Lung (tissue), 12 donors: ENCODE measurements around the gene AP2A2. TPM values are rescaled to one million over a fixed set of nuclear protein-coding genes. Genes with fewer than 3 reads are reported as not detected.
A peak's percentile ranks its signal among the peaks of the same experiment; 100 is the strongest.

Experiments used
- ATAC-seq: fragments of 200-7000 bp; cut with Tn5 transposase; one replicate; pipeline ENCODE4 v1.9.1; 2020; ENCODE audit warnings: moderate number of reproducible peaks; ENCODE audit not compliant: insufficient read depth, low FRiP score
- DNase-seq, 3 donors: peaks; one replicate each; pipeline ENCODE4 v3.0.0-alpha.2; 2013 to 2017
- H3K27ac ChIP-seq, 2 donors: one replicate each; pipeline ENCODE4 v1.5.1; 2013; ENCODE audit warnings: mild to moderate bottlenecking in 2 of 2, moderate library complexity in 2 of 2, control low read depth in 1 of 2, inconsistent platforms in 1 of 2, low read depth in 1 of 2, low read length in 1 of 2
- H3K27me3 ChIP-seq, 3 donors: one replicate each; pipeline ENCODE4 v1.5.1; 2013; ENCODE audit warnings: low read length in 2 of 3; ENCODE audit not compliant: control insufficient read depth in 3 of 3, insufficient read depth in 3 of 3
- H3K36me3 ChIP-seq, 4 donors: one replicate each; pipeline ENCODE4 v1.5.1; 2013; ENCODE audit warnings: low read length in 4 of 4, mild to moderate bottlenecking in 1 of 4, moderate library complexity in 1 of 4; ENCODE audit not compliant: control insufficient read depth in 4 of 4, insufficient read depth in 4 of 4
- H3K4me1 ChIP-seq, 5 donors: one replicate each; pipeline ENCODE4 v1.5.1; 2013; ENCODE audit warnings: low read length in 5 of 5, mild to moderate bottlenecking in 2 of 5, moderate library complexity in 1 of 5; ENCODE audit not compliant: control insufficient read depth in 5 of 5, insufficient read depth in 5 of 5
- H3K4me3 ChIP-seq: one replicate; pipeline ENCODE4 v1.5.1; 2013; ENCODE audit warnings: mild to moderate bottlenecking, control low read depth, moderate library complexity
- H3K9ac ChIP-seq, 2 donors: one replicate each; pipeline ENCODE4 v1.5.1; 2013; ENCODE audit warnings: low read length in 2 of 2, control low read depth in 1 of 2; ENCODE audit not compliant: insufficient read depth in 1 of 2
- H3K9me3 ChIP-seq, 4 donors: one replicate each; pipeline ENCODE4 v1.5.1; 2013; ENCODE audit warnings: low read length in 3 of 4, mild to moderate bottlenecking in 1 of 4, moderate library complexity in 1 of 4; ENCODE audit not compliant: control insufficient read depth in 4 of 4, insufficient read depth in 3 of 4
- CTCF ChIP-seq: IDR thresholded peaks from 2 replicates; pipeline ENCODE4 v1.5.1; 2012; ENCODE audit warnings: mild to moderate bottlenecking; ENCODE audit errors: control extremely low read depth, extremely low read depth
- WGBS, 2 donors: extraction: QIAGEN DNeasy Blood & Tissue Kit; methylation state at CpG; one replicate each; pipeline ENCODE4 v1.1.7; 2013; 5-methylcytosine and 5-hydroxymethylcytosine counted together
- polyA plus RNA-seq, 2 donors: library from polyadenylated mRNA; stranded (reverse); fragments of 200-250 nt; gene quantifications; one replicate each; pipeline ENCODE4 v1.2.1, GENCODE V29; 2013
- total RNA-seq, 2 donors: library from RNA; depleted of rRNA in 1 of 2; stranded (reverse); fragments of >200 nt in 1 of 2; gene quantifications; one replicate each; pipeline ENCODE4 v1.2.1, GENCODE V29; 2014 to 2021
- donor health status: control.
- donor health status: control.
- donor health status: Bipolar disorder and iron deficiency.
- donor health status: healthy.
- donor health status: DM: yes; HTN: yes; CAD: no.

The AP2A2 gene
- total and polyA plus RNA-seq, 4 donors, result 33.8 to 93.2 (median 54.4) TPM

- Histone ChIP-seq H3K9ac (no peak overlapping the region), H3K9me3 (no peaks in the 10 kb centered on the region), H3K36me3 (peaks cover 0 to 70% (median 10%) of the 10 kb centered on the region in 4 donors), H3K27me3 (no peaks in the 10 kb centered on the region), H3K4me1 (peaks cover 0 to 3% (median 0%) of the 10 kb centered on the region in 5 donors), H3K4me3 (no peak overlapping the region), H3K27ac (no peak overlapping the region)
- ATAC-seq (no peak), DNase-seq (no peak)
- WGBS, 2 donors, result 95 to 97% methylated on average over 10 of the region's 10 CpGs
- TF ChIP-seq CTCF, result no peak
Measured at GRCh38 chr11:999009-999408, 73.3 kb downstream of the AP2A2 start.

GRCh38 chr11:1000357-1001278, 74.9 kb downstream of the AP2A2 start:
- TF ChIP-seq CTCF, result no peak
- no peak for ATAC-seq
- Histone ChIP-seq H3K9ac (no peak overlapping the region), H3K9me3 (no peaks in the 10 kb centered on the region), H3K27me3 (no peaks in the 10 kb centered on the region), H3K36me3 (peaks cover 0 to 68% (median 8%) of the 10 kb centered on the region in 4 donors), H3K4me3 (no peak overlapping the region), H3K27ac (no peak overlapping the region), H3K4me1 (no peaks in the 10 kb centered on the region)
- DNase-seq, result no peak
- 92 to 93% methylated on average over 35 to 38 of the region's 38 CpGs for WGBS, 2 donors

GRCh38 chr11:1001617-1002405, 76.1 kb downstream of the AP2A2 start:
- ATAC-seq, result peak; percentile 51
- DNase-seq, result no peak
- peaks cover 0 to 65% (median 8%) of the 10 kb centered on the region in 4 donors for H3K36me3 ChIP-seq
- no peaks in the 10 kb centered on the region for H3K27me3 ChIP-seq
- no peak overlapping the region for H3K9ac ChIP-seq
- TF ChIP-seq CTCF, result no peak
- H3K4me1 ChIP-seq, result no peaks in the 10 kb centered on the region
- H3K4me3 ChIP-seq, result no peak overlapping the region
- H3K27ac ChIP-seq, result no peak overlapping the region
- WGBS, 2 donors, result 93 to 95% methylated on average over 32 of the region's 32 CpGs
- no peaks in the 10 kb centered on the region for H3K9me3 ChIP-seq
